Measurements from ENCODE around the gene FFAR3.

- TF ChIP-seq CTCF (IDR thresholded peaks at IDR 0.05; ENCODE audit: insufficient read depth, low read length), result no peak
- no peak for TF ChIP-seq REST (IDR thresholded peaks at IDR 0.05; ENCODE audit: insufficient replicate concordance, low read depth)
Measured at GRCh38 chr19:35348911-35349611, 9.2 kb upstream of the FFAR3 start.
